Ishikawa (cell line): Measurements from ENCODE around the gene ARMC3.

Source experiments
- CEBPB ChIP-seq: IDR thresholded peaks from 2 replicates; pipeline ENCODE4 v1.6.1; 2012
- CREB1 ChIP-seq: IDR thresholded peaks from 2 replicates; pipeline ENCODE4 v1.6.1; 2012; ENCODE audit warnings: low read depth
- EGR1 ChIP-seq: IDR thresholded peaks from 2 replicates; pipeline ENCODE4 v1.6.1; 2012
- EP300 ChIP-seq: IDR thresholded peaks from 2 replicates; pipeline ENCODE4 v1.6.1; 2012; ENCODE audit warnings: borderline replicate concordance
- FOXM1 ChIP-seq: IDR thresholded peaks from 2 replicates; pipeline ENCODE4 v1.6.1; 2012; ENCODE audit warnings: low read depth, borderline replicate concordance
- NFIC ChIP-seq: IDR thresholded peaks from 2 replicates; pipeline ENCODE4 v1.6.1; 2012
- RAD21 ChIP-seq: IDR thresholded peaks from 2 replicates; pipeline ENCODE4 v1.6.1; 2012; ENCODE audit warnings: low read depth
- REST ChIP-seq: IDR thresholded peaks from 2 replicates; pipeline ENCODE4 v1.6.1; 2012; ENCODE audit warnings: low read depth, mild to moderate bottlenecking
- TAF1 ChIP-seq: IDR thresholded peaks from 2 replicates; pipeline ENCODE4 v1.6.1; 2012; ENCODE audit warnings: low read depth, mild to moderate bottlenecking
- TCF12 ChIP-seq: IDR thresholded peaks from 2 replicates; pipeline ENCODE4 v1.6.1; 2012; ENCODE audit warnings: low read depth
- TEAD4 ChIP-seq: IDR thresholded peaks from 2 replicates; pipeline ENCODE4 v1.6.1; 2012
- USF1 ChIP-seq: IDR thresholded peaks from 2 replicates; pipeline ENCODE4 v1.6.1; 2012
- YY1 ChIP-seq: IDR thresholded peaks from 2 replicates; pipeline ENCODE4 v1.6.1; 2012; ENCODE audit warnings: low read depth
- ZBTB7A ChIP-seq: IDR thresholded peaks from 2 replicates; pipeline ENCODE4 v1.6.1; 2012; ENCODE audit warnings: low read depth
- TF ChIP-seq, protein P1 (sequence below): IDR thresholded peaks from 2 replicates; pipeline ENCODE4 v1.6.1; 2012

The ARMC3 gene

DNA sequence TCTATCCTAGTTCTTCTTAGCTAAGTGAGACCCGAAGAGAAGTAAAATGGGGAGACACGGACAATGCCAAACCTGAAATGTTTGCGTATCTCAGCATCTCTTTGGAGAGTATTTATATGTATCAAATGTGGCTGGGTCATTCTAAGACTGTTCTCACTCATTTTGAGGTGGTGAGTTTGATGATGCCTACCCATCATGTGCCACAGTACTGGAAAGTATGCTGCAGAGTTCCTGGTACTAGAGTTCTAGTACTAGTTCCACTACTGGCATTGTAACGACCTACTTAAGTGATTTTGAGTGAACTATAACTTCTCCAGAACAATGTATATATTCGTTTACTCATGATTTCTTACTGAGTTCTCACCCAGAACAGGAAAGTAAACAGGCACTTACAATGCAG is 41.9 kb downstream of the ARMC3 start:
- no peak for TF ChIP-seq NFIC
- no peak for TF ChIP-seq ZBTB7A
- no peak for TF ChIP-seq FOXM1
- TF ChIP-seq YY1, result no peak
- no peak for TF ChIP-seq TCF12
- TF ChIP-seq, protein P1, sequence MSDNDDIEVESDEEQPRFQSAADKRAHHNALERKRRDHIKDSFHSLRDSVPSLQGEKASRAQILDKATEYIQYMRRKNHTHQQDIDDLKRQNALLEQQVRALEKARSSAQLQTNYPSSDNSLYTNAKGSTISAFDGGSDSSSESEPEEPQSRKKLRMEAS, result no peak
- no peak for TF ChIP-seq TAF1
- no peak for TF ChIP-seq CEBPB
- no peak for TF ChIP-seq RAD21
- TF ChIP-seq EP300, result no peak
- no peak for TF ChIP-seq EGR1

GRCh38 chr10:22976534-22976933 is 48.7 kb downstream of the ARMC3 start:
- TF ChIP-seq NFIC (no peak), CEBPB (no peak), ZBTB7A (no peak), REST (no peak), YY1 (no peak), TEAD4 (no peak)

- TF ChIP-seq FOXM1 (no peak), CEBPB (no peak), REST (no peak), ZBTB7A (no peak), TCF12 (no peak), EP300 (no peak), NFIC (no peak), USF1 (no peak), TEAD4 (no peak), YY1 (no peak), RAD21 (no peak), EGR1 (no peak), CREB1 (no peak)
- TF ChIP-seq, protein P1, result no peak
Observed at GRCh38 chr10:22977751-22978150, 49.9 kb downstream of the ARMC3 start.

DNA sequence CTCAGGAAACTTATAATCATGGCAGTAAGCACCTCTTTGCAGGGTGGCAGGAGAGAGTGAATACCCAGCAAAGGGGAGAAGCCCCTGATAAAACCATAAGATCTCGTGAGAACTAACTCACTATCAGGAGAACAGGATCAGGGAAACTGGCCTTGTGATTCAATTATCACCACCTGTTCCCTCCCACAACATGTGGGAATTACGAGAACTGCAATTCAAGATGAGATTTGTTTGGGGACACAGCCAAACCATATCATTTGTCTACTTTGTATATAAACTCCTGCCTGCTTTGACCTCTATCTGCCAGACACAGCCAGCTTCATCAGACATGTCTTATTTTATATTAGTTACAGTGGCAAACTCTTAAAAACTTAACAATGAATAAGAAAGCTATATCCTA is 50.4 kb downstream of the ARMC3 start:
- TF ChIP-seq YY1, result no peak
- TF ChIP-seq TEAD4, result no peak
- no peak for TF ChIP-seq NFIC
- TF ChIP-seq, protein P1, result no peak
- TF ChIP-seq CEBPB, result no peak
- TF ChIP-seq REST, result no peak
- TF ChIP-seq EP300, result no peak

DNA sequence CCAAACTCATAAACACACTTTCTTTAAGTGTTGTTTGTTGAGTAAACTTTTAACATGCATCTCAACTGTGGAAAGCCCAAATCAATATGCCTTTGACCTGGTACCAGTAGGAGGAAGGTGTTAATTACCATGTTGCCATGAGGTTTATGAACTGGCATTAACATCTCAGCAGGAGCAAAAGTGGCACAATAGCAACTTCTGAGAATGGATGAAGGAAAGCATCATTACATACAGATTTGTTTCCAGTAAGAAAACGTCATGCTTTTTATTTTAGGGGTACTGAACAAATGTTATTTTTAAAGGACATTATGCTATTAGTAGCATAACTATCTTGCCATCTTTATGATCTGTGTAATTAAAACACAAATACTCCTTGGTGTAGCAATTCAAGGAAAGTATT is 51.1 kb downstream of the ARMC3 start:
- no peak for TF ChIP-seq NFIC
- TF ChIP-seq ZBTB7A, result no peak
- no peak for TF ChIP-seq EGR1
- TF ChIP-seq, protein P1, result no peak
- no peak for TF ChIP-seq EP300
- no peak for TF ChIP-seq TEAD4
- no peak for TF ChIP-seq REST
- no peak for TF ChIP-seq CEBPB
- TF ChIP-seq YY1, result no peak
- no peak for TF ChIP-seq TCF12
